Trophoblast cell (in vitro differentiated cells and primary cell): ENCODE results near the gene CTCF.

Source experiments
- DNase-seq, 2 donors: peaks; one replicate each; pipeline ENCODE4 v3.0.0-alpha.2; 2016
- H2AFZ ChIP-seq: 2 replicates; pipeline ENCODE4 v1.6.1; 2013; ENCODE audit warnings: low read length, moderate library complexity, mild to moderate bottlenecking; ENCODE audit not compliant: insufficient read depth, poor library complexity
- H2AK5ac ChIP-seq: 2 replicates; pipeline ENCODE4 v1.6.1; 2013; ENCODE audit warnings: mild to moderate bottlenecking, low read length
- H2BK120ac ChIP-seq: 2 replicates; pipeline ENCODE4 v1.6.1; 2013; ENCODE audit warnings: low read length, mild to moderate bottlenecking, moderate library complexity; ENCODE audit not compliant: insufficient read depth, poor library complexity
- H2BK12ac ChIP-seq: 2 replicates; pipeline ENCODE4 v1.6.1; 2013; ENCODE audit warnings: mild to moderate bottlenecking, low read length, moderate library complexity
- H2BK5ac ChIP-seq: 2 replicates; pipeline ENCODE4 v1.6.1; 2013; ENCODE audit warnings: low read length, low read depth, moderate library complexity, mild to moderate bottlenecking; ENCODE audit not compliant: poor library complexity
- H3K14ac ChIP-seq: 2 replicates; pipeline ENCODE4 v1.6.1; 2013; ENCODE audit warnings: mild to moderate bottlenecking, low read length
- H3K18ac ChIP-seq: 2 replicates; pipeline ENCODE4 v1.6.1; 2013; ENCODE audit warnings: mild to moderate bottlenecking, low read length
- H3K23ac ChIP-seq: 2 replicates; pipeline ENCODE4 v1.6.1; 2013; ENCODE audit warnings: low read length
- H3K27ac ChIP-seq: 2 replicates; pipeline ENCODE4 v1.5.1; 2013; ENCODE audit warnings: low read depth, mild to moderate bottlenecking, inconsistent platforms, low read length, moderate library complexity
- H3K27me3 ChIP-seq: 2 replicates; pipeline ENCODE4 v1.6.1; 2013; ENCODE audit warnings: inconsistent platforms, mild to moderate bottlenecking, low read length, moderate library complexity; ENCODE audit not compliant: insufficient read depth
- H3K36me3 ChIP-seq, 2 experiments: 1 replicate in 1 of 2; 2 replicates in 1 of 2; pipeline ENCODE4 v1.6.1; 2013; ENCODE audit warnings: low read length in 2 of 2, mild to moderate bottlenecking in 2 of 2, moderate library complexity in 1 of 2; ENCODE audit not compliant: insufficient read depth in 2 of 2, control insufficient read depth in 1 of 2
- H3K4ac ChIP-seq: 2 replicates; pipeline ENCODE4 v1.6.1; 2013; ENCODE audit warnings: low read depth, mild to moderate bottlenecking, low read length, moderate library complexity
- H3K4me1 ChIP-seq, 2 experiments: 1 replicate in 1 of 2; 2 replicates in 1 of 2; pipeline ENCODE4 v1.6.1; 2013; ENCODE audit warnings: low read length in 2 of 2, mild to moderate bottlenecking in 2 of 2, moderate library complexity in 1 of 2; ENCODE audit not compliant: insufficient read depth in 2 of 2, control insufficient read depth in 1 of 2
- H3K4me2 ChIP-seq: 2 replicates; pipeline ENCODE4 v1.6.1; 2013; ENCODE audit warnings: inconsistent platforms, mild to moderate bottlenecking, low read length, moderate library complexity
- H3K4me3 ChIP-seq: 2 replicates; pipeline ENCODE4 v1.5.1; 2013; ENCODE audit warnings: mild to moderate bottlenecking, low read depth, low read length, inconsistent platforms
- H3K79me1 ChIP-seq: one replicate; pipeline ENCODE4 v1.6.1; 2013; ENCODE audit warnings: low read length
- H3K79me2 ChIP-seq: 2 replicates; pipeline ENCODE4 v1.6.1; 2013; ENCODE audit warnings: low read length, mild to moderate bottlenecking; ENCODE audit not compliant: control insufficient read depth, insufficient read depth, poor library complexity
- H3K9ac ChIP-seq: 2 replicates; pipeline ENCODE4 v1.6.1; 2013; ENCODE audit warnings: mild to moderate bottlenecking, low read length
- H3K9me3 ChIP-seq: 2 replicates; pipeline ENCODE4 v1.6.1; 2013; ENCODE audit warnings: low read depth, mild to moderate bottlenecking, control low read depth, inconsistent platforms, low read length; ENCODE audit not compliant: insufficient read depth
- H4K12ac ChIP-seq: 2 replicates; pipeline ENCODE4 v1.6.1; 2013; ENCODE audit warnings: low read depth, mild to moderate bottlenecking, low read length, moderate library complexity
- H4K8ac ChIP-seq: 2 replicates; pipeline ENCODE4 v1.6.1; 2013; ENCODE audit warnings: low read depth, mild to moderate bottlenecking, low read length, moderate library complexity
- H4K91ac ChIP-seq: one replicate; pipeline ENCODE4 v1.6.1; 2013; ENCODE audit warnings: low read depth, mild to moderate bottlenecking, low read length, moderate library complexity
- WGBS: extraction: QIAGEN DNeasy Blood & Tissue Kit; methylation state at CpG from one replicate; pipeline ENCODE4 v1.1.7; 2013; ENCODE audit warnings: missing lambda C conversion rate; ENCODE audit not compliant: insufficient read length, insufficient coverage; ENCODE audit errors: extremely low coverage; 5-methylcytosine and 5-hydroxymethylcytosine counted together

Gene CTCF

DNA sequence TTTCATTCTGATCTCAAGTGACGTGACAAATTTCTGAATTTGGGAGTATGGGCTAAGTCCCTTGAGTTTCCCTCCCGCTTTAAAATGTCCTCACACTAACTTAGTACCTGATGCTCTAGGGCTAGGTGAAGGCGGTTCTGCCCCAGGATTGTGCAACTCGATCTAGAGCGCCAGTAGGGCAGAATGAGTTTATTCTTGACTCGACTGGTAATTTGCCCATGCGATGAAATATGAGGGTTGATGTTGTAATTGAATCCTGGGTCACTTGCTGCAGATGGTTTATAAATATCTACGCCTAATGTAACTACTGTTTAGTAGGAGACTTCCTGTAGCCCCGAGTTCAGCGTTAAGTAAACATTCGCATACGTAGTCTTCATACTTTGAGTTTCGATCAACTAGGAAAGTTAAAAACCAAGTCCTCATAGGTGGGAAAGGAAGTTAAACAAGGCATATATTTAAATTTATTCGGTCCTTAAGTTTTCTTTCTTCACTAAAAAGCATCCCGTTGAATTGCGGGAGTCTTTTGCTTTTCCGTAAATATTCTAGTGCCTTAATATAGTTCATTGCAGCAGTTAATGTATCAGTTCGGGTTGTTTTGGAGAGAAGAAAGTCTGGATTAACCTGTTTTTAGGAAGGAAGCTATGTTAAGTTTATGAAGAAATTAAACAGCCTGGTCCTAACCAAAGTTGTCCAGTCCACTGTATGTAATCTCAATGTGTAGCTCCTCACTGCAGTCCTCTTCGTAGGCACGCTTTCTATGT is 1.6 kb downstream of the CTCF start:
- Histone ChIP-seq H3K79me1 (peaks cover 13% of the 10 kb centered on the region), H4K12ac (no peak overlapping the region), H3K4me2 (peak overlapping the region; percentile 74), H2AK5ac (peak overlapping the region; percentile 49), H3K79me2 (peaks cover 32% of the 10 kb centered on the region), H2BK5ac (peak overlapping the region; percentile 100), H3K9me3 (no peaks in the 10 kb centered on the region), H3K27me3 (no peaks in the 10 kb centered on the region), H4K8ac (peak overlapping the region; percentile 96), H2BK120ac (peak overlapping the region; percentile 91), H3K14ac (no peak overlapping the region), H3K27ac (peak overlapping the region; percentile 100), H4K91ac (peak overlapping the region; percentile 99), H3K23ac (no peak overlapping the region), H3K18ac (no peak overlapping the region), H3K9ac (peak overlapping the region; percentile 97), H2BK12ac (no peak overlapping the region), H3K4ac (peak overlapping the region; percentile 85), H2AFZ (no peak overlapping the region), H3K36me3 (peaks cover 0 to 3% of the 10 kb centered on the region in 2 experiments), H3K4me1 (peaks cover 0 to 4% of the 10 kb centered on the region in 2 experiments), H3K4me3 (peak overlapping the region; percentile 100)
- no CpG with 5 or more reads among the region's 20 CpGs for WGBS
- peak; percentile 58 to 79 for DNase-seq

DNA sequence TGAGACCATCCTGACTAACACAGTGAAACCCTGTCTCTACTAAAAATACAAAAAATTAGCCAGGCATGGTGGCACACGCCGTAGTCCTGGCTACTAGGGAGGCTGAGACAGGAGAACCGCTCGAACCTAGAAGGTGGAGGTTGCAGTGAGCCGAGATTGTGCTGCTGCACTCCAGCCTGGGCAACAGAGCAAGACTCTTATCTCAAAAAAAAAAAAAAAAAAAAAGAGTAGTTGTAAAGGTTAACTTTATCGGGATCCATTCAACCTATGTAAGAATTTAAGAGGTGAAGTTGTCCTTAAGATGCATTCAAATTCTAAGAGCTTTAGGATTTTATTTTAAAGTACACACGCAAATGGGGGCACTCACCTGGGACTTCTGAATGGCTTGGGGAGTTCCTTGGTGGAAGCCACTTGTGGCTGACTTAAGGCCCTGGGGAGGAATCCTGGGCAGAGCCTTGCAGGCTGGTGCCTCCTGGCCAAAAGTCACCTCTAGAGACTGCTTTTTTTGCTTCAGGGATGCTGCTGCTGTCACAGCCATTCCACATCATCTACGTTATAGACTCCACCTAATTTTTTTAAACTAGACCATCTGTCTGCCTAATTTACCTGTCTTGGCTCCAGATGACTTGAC is 3.3 kb downstream of the CTCF start:
- no peak overlapping the region for H3K14ac ChIP-seq
- H3K23ac ChIP-seq: no peak overlapping the region
- no peak overlapping the region for H2AFZ ChIP-seq
- DNase-seq: no peak
- no peak overlapping the region for H4K8ac ChIP-seq
- peak overlapping the region; percentile 98 for H3K4ac ChIP-seq
- peaks cover 0 to 4% of the 10 kb centered on the region in 2 experiments for H3K4me1 ChIP-seq
- no peak overlapping the region for H2BK120ac ChIP-seq
- H3K9ac ChIP-seq: no peak overlapping the region
- no CpG with 5 or more reads among the region's 8 CpGs for WGBS
- H3K27ac ChIP-seq: no peak overlapping the region
- H3K18ac ChIP-seq: no peak overlapping the region
- H3K9me3 ChIP-seq: no peaks in the 10 kb centered on the region
- peaks cover 32% of the 10 kb centered on the region for H3K79me2 ChIP-seq
- H3K4me2 ChIP-seq: no peak overlapping the region
- no peaks in the 10 kb centered on the region for H3K27me3 ChIP-seq
- H3K79me1 ChIP-seq: peaks cover 13% of the 10 kb centered on the region
- no peak overlapping the region for H4K91ac ChIP-seq
- no peak overlapping the region for H2BK5ac ChIP-seq
- no peak overlapping the region for H3K4me3 ChIP-seq
- no peak overlapping the region for H2AK5ac ChIP-seq
- H3K36me3 ChIP-seq: peaks cover 0 to 3% of the 10 kb centered on the region in 2 experiments
- H4K12ac ChIP-seq: no peak overlapping the region
- no peak overlapping the region for H2BK12ac ChIP-seq

DNA sequence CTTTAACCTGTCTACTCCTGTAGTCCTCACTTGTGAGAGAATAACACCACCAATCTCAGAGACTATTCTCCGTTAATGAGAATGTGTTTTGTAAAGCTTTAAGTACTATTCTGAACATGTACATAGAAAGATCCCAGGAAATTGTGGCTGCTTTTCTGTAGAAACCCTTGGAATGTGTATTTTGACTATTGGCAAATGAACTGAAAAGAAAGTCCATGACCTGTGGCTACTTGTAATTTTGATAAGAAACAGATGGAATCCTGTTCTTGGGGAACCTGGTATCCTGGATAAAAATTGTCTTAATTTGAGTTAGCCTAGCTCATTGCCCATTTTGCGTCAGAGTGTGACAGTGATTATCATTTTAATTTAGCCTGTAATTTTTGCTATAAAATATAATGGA is 9.1 kb downstream of the CTCF start:
- Histone ChIP-seq H3K9ac (no peak overlapping the region), H3K23ac (no peak overlapping the region), H3K4me1 (no peaks in the 10 kb centered on the region), H2BK120ac (no peak overlapping the region), H3K4ac (no peak overlapping the region), H3K4me2 (no peak overlapping the region), H2BK12ac (no peak overlapping the region), H4K8ac (no peak overlapping the region), H3K4me3 (no peak overlapping the region), H3K14ac (no peak overlapping the region), H4K12ac (no peak overlapping the region), H3K36me3 (peaks cover 20 to 23% of the 10 kb centered on the region in 2 experiments), H3K79me2 (peaks cover 13% of the 10 kb centered on the region), H4K91ac (no peak overlapping the region), H2BK5ac (no peak overlapping the region), H3K9me3 (no peaks in the 10 kb centered on the region), H3K18ac (no peak overlapping the region), H3K79me1 (no peaks in the 10 kb centered on the region), H2AK5ac (no peak overlapping the region), H2AFZ (no peak overlapping the region), H3K27ac (no peak overlapping the region), H3K27me3 (no peaks in the 10 kb centered on the region)
- no CpG with 5 or more reads among the region's 2 CpGs for WGBS
- DNase-seq: no peak

DNA sequence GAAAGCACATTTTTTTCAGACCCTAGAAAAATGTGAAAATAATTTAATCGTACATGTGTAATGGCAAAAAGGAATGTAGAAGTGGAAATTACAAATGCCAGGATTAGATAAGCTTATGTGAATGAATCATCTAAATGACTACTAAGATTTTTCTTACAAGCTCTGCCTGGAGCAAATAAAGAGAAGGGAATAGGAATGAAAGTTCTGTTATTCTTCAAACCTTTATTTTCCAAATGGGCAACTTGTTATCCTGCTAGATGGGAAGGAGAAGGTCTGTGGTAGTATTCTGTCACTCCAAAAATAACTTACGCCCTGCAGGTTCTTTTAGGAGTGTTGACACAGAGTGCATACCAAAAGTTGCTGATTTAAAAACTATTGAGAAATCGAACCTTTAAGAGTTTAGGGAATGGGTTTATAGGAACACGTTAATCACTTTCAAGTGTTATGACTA is 9.7 kb downstream of the CTCF start:
- Histone ChIP-seq H3K36me3 (peaks cover 20 to 23% of the 10 kb centered on the region in 2 experiments), H3K9me3 (no peaks in the 10 kb centered on the region), H3K4me1 (no peaks in the 10 kb centered on the region), H2BK120ac (no peak overlapping the region), H3K4me3 (no peak overlapping the region), H4K91ac (no peak overlapping the region), H2AFZ (no peak overlapping the region), H3K4ac (no peak overlapping the region), H3K18ac (no peak overlapping the region), H2BK12ac (no peak overlapping the region), H3K27me3 (no peaks in the 10 kb centered on the region), H3K14ac (no peak overlapping the region), H4K8ac (no peak overlapping the region), H2BK5ac (no peak overlapping the region), H3K23ac (no peak overlapping the region), H3K9ac (no peak overlapping the region), H3K27ac (no peak overlapping the region), H2AK5ac (no peak overlapping the region), H3K79me2 (peaks cover 9% of the 10 kb centered on the region), H3K79me1 (no peaks in the 10 kb centered on the region), H4K12ac (no peak overlapping the region), H3K4me2 (no peak overlapping the region)
- no CpG with 5 or more reads among the region's 4 CpGs for WGBS
- peak in 1 of 2 donors; percentile 45 for DNase-seq
